Tibial artery (tissue), 4 donors: Measurements from ENCODE around the gene FRMD5.

Source experiments
- DNase-seq, 2 donors: peaks; one replicate each; pipeline ENCODE4 v3.0.0-alpha.2; 2019
- H3K27ac ChIP-seq, 2 donors: fragments of 200-600 bp; sonication (generic) in 1 of 2; 1 replicate in 1 of 2; 2 replicates in 1 of 2; pipeline ENCODE4 v1.5.1; 2018 to 2019; ENCODE audit warnings: mild to moderate bottlenecking in 1 of 2
- H3K27me3 ChIP-seq, 2 donors: fragments of 200-600 bp; sonication (generic) in 1 of 2; one replicate each; pipeline versions ENCODE4 v1.5.1 to v1.6.0; 2016 to 2019
- H3K36me3 ChIP-seq, 3 donors: fragments of 200-600 bp; sonication (generic) in 2 of 3; one replicate each; pipeline ENCODE4 v1.5.1; 2016 to 2019; ENCODE audit warnings: mild to moderate bottlenecking in 2 of 3
- H3K4me1 ChIP-seq, 4 donors: fragments of 200-600 bp; sonication (generic) in 2 of 4; 1 replicate in 3 of 4; 2 replicates in 1 of 4; pipeline ENCODE4 v1.5.1; 2016 to 2019
- H3K4me3 ChIP-seq, 2 donors: fragments of 200-600 bp; sonication (generic) in 1 of 2; 1 replicate in 1 of 2; 2 replicates in 1 of 2; pipeline ENCODE4 v1.5.1; 2018 to 2019; ENCODE audit warnings: mild to moderate bottlenecking in 2 of 2
- H3K9me3 ChIP-seq, 3 donors: fragments of 200-600 bp; sonication (generic) in 1 of 3; one replicate each; pipeline ENCODE4 v1.5.1; 2016 to 2019
- intact Hi-C: fragments of 100-400 bp; cut with DNase I; formaldehyde crosslinking; loops from one replicate; pipeline ENCODE4 v1.15.0; 2023; ENCODE audit warnings: low total_unique reads
- TF ChIP-seq, protein P1 (sequence below), 2 experiments: fragments of 200-600 bp in 1 of 2; fragments of 450-650 bp in 1 of 2; IDR thresholded peaks; one replicate each; pipeline ENCODE4 v1.5.1; 2017 to 2019; ENCODE audit warnings: antibody characterized with exemption in 2 of 2, mild to moderate bottlenecking in 1 of 2, moderate library complexity in 1 of 2

Gene FRMD5

DNA sequence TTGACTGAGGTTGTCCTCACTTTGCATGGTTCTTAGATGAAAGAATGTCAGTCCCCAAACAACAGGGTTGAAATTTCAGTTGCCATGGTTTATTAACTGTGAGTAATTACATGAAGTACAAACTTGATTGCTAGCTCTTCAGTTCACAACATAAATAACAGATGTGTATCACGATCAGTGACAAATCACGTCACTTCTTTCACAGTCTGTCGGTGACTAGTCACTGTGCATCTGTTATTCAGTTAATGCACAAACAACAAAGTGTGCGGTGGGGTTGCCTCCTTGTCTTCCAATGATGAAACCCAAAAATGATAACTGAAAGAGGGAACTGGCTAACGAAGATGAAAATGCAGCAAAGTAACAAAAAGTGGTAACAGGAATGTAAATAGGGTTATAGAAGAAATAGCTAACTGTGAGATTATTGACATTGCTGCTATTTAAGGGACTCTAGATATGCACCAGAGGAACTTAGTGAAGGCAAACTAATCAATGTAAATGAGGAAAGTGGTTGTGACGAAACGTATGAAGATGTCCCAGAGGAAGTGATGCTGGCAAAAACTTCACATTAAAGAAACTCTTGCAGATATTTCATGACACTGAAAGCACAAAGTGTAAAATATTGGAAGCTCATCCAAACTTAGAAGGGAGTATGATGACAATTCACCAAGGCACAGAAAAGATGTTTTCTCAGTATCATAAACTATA is 208.9 kb downstream of the FRMD5 start:
- H3K27ac ChIP-seq, result no peak overlapping the region
- DNase-seq, result no peak
- TF ChIP-seq, protein P1, sequence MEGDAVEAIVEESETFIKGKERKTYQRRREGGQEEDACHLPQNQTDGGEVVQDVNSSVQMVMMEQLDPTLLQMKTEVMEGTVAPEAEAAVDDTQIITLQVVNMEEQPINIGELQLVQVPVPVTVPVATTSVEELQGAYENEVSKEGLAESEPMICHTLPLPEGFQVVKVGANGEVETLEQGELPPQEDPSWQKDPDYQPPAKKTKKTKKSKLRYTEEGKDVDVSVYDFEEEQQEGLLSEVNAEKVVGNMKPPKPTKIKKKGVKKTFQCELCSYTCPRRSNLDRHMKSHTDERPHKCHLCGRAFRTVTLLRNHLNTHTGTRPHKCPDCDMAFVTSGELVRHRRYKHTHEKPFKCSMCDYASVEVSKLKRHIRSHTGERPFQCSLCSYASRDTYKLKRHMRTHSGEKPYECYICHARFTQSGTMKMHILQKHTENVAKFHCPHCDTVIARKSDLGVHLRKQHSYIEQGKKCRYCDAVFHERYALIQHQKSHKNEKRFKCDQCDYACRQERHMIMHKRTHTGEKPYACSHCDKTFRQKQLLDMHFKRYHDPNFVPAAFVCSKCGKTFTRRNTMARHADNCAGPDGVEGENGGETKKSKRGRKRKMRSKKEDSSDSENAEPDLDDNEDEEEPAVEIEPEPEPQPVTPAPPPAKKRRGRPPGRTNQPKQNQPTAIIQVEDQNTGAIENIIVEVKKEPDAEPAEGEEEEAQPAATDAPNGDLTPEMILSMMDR (IDR thresholded peaks at IDR 0.05), result no peak
- no peak overlapping the region for H3K4me3 ChIP-seq
- no peaks in the 10 kb centered on the region for H3K9me3 ChIP-seq
- peaks cover 0 to 3% of the 10 kb centered on the region in 2 donors for H3K27me3 ChIP-seq
- H3K36me3 ChIP-seq, result no peaks in the 10 kb centered on the region
- H3K4me1 ChIP-seq, result no peaks in the 10 kb centered on the region
- intact Hi-C loops, result no loop called here

DNA sequence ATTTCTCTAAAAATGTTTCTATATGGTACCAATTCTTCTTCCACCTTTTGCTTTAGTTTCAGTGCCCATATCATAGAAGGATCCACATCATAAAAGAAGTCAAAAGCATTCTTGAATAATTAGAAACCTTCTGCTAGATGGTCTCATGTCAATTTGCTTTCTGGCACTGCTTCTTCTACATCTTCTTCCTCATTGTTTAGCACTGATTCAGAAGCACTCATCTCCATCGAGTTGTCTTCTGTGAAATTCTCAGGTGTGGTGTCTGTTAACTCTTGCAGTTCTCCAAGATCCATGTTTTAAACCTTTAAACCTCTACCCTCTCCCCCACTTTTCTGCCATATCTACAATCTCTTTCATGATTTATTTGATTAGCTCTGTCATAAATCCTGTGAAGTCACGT is 213.5 kb downstream of the FRMD5 start:
- no peaks in the 10 kb centered on the region for H3K36me3 ChIP-seq
- no peaks in the 10 kb centered on the region for H3K4me1 ChIP-seq
- no peaks in the 10 kb centered on the region for H3K9me3 ChIP-seq
- intact Hi-C loops, result no loop called here
- DNase-seq, result no peak
- peaks cover 0 to 5% of the 10 kb centered on the region in 2 donors for H3K27me3 ChIP-seq
- TF ChIP-seq, protein P1 (IDR thresholded peaks at IDR 0.05), result no peak
- no peak overlapping the region for H3K4me3 ChIP-seq
- H3K27ac ChIP-seq, result no peak overlapping the region

DNA sequence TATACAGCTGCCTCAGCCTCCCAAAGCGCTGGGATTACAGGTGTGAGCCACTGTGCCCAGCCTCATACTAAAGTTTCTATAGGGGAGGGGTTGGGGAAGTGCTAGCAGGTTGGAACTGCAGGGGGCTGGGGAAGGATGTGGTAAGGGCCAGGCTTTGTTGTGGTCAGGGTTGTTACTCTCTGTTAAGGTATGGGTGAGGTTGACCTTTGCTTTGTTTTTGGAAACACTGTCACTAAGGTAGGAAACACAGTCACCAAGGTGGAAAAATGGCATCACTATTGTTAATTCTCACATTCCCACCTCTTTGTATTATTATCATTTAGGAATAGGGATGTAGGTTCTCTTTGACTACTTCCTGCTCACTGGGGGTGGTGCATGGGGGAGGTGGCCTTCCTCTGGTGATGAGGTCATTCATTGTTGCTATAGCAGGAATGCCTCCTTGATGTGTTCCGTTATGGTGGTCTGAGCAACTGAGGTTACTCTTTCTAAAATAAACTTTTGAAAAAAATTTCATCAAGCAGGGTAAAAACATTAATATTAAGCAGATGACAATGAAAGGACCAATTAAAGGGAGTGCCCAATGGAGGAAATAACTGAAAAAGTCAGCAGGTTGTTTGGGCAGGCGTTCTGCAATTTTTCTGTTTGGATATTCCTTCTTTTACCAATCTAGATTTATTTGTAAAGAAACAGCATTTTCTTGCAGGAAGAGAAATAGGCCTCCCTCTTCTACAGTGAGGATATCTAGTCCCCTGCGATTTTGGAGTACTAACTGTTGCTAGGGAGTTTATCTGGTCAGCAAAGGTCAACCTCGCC is 217.8 kb downstream of the FRMD5 start:
- intact Hi-C loops, result no loop called here
- H3K9me3 ChIP-seq, result no peaks in the 10 kb centered on the region

DNA sequence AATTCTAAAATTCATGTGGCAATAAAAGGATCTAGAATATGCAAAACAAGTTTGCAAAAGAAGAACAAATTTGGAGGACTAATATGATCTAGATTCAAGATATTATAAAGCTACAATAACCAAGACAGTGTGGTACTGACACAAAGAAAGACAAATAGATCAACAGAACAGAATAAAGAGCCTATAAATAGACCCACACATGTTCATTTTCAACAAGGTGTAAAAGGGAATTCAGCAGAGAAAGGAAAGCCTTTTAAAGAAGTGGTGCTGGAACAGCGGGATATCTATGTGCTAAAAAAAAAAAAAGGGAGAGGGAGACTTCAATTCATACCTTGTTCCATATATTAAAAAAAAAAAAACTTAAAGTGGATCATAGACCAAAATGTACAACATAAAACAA is 219.3 kb downstream of the FRMD5 start:
- Histone ChIP-seq H3K27me3 (peaks cover 0 to 2% of the 10 kb centered on the region in 2 donors), H3K36me3 (no peaks in the 10 kb centered on the region), H3K4me1 (no peaks in the 10 kb centered on the region), H3K9me3 (no peaks in the 10 kb centered on the region), H3K4me3 (no peak overlapping the region), H3K27ac (no peak overlapping the region)
- intact Hi-C loops, result no loop called here
- TF ChIP-seq, protein P1 (IDR thresholded peaks at IDR 0.05), result no peak
- no peak for DNase-seq

More for the DNA sequence above, 217.8 kb downstream of the FRMD5 start:
- no peak for DNase-seq
- Histone ChIP-seq H3K36me3 (no peaks in the 10 kb centered on the region), H3K4me3 (no peak overlapping the region), H3K27me3 (peaks cover 0 to 2% of the 10 kb centered on the region in 2 donors), H3K27ac (no peak overlapping the region), H3K4me1 (no peaks in the 10 kb centered on the region)
- TF ChIP-seq, protein P1 (IDR thresholded peaks at IDR 0.05), result no peak

DNA sequence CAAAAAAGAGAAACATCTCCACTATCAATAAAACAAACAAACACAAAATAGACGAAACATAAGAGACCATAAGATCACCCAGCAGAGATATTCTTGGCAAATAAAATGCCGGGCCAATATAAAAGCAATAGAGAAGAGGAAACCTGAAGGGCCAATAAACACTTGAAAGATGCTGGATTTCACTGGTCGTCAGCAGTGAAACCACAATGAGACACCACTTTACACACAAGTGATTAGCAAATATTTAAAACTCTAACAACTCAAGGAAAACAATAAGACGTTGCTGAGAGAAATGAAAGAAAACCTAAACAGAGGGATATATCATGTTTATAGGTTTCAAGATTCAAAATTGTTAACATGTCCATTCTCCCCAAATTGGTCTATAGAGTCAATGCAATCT is 219.7 kb downstream of the FRMD5 start:
- no peak for DNase-seq
- Histone ChIP-seq H3K27me3 (peaks cover 0 to 2% of the 10 kb centered on the region in 2 donors), H3K4me3 (no peak overlapping the region), H3K4me1 (no peaks in the 10 kb centered on the region), H3K36me3 (no peaks in the 10 kb centered on the region), H3K9me3 (no peaks in the 10 kb centered on the region), H3K27ac (no peak overlapping the region)
- TF ChIP-seq, protein P1 (IDR thresholded peaks at IDR 0.05), result no peak
- intact Hi-C loops, result no loop called here
